K562 (cell line): ENCODE data around the gene SAMD11. TPM values are rescaled to one million over a fixed set of nuclear protein-coding genes. Genes with fewer than 3 reads are reported as not detected.

Experiments
- BCOR ChIP-seq: fragments of 450-650 bp; IDR thresholded peaks from 2 replicates; pipeline ENCODE4 v1.6.1; 2016
- CREB3L1 ChIP-seq: fragments of 450-650 bp; IDR thresholded peaks from 2 replicates; pipeline ENCODE4 v1.6.1; 2014; ENCODE audit warnings: low read depth, mild to moderate bottlenecking, moderate library complexity, borderline replicate concordance
- FOS ChIP-seq: IDR thresholded peaks from 3 replicates; pipeline ENCODE4 v1.6.1; 2011; ENCODE audit not compliant: insufficient read length; ENCODE audit errors: extremely low read depth
- GATAD2B ChIP-seq: fragments of 450-650 bp; IDR thresholded peaks from 2 replicates; pipeline ENCODE4 v1.6.1; 2017; ENCODE audit warnings: mild to moderate bottlenecking, borderline replicate concordance
- HSF4 ChIP-seq: fragments of 250-450 bp; sonication (Bioruptor Pico); IDR thresholded peaks from 2 replicates; pipeline ENCODE4 v2.1.2; 2022; ENCODE audit warnings: mild to moderate bottlenecking, moderate library complexity, borderline replicate concordance
- ILF3 ChIP-seq: fragments of 450-650 bp; IDR thresholded peaks from 2 replicates; pipeline ENCODE4 v1.6.1; 2018; ENCODE audit warnings: antibody characterized with exemption, mild to moderate bottlenecking, moderate library complexity, borderline replicate concordance
- L3MBTL2 ChIP-seq: fragments of 450-650 bp; IDR thresholded peaks from 2 replicates; pipeline ENCODE4 v1.6.1; 2016; ENCODE audit warnings: mild to moderate bottlenecking, moderate library complexity
- NFATC3 ChIP-seq: fragments of 450-650 bp; IDR thresholded peaks from 2 replicates; pipeline ENCODE4 v1.6.1; 2017; ENCODE audit warnings: mild to moderate bottlenecking
- NFIC ChIP-seq: fragments of 450-650 bp; IDR thresholded peaks from 2 replicates; pipeline ENCODE4 v1.6.1; 2017; ENCODE audit warnings: mild to moderate bottlenecking, inconsistent platforms
- NR2C1 ChIP-seq, 2 experiments: fragments of 450-650 bp; IDR thresholded peaks; 2 replicates each; pipeline ENCODE4 v1.6.1; 2017; ENCODE audit warnings: mild to moderate bottlenecking in 2 of 2, antibody characterized with exemption in 1 of 2, inconsistent platforms in 1 of 2, missing compliant biosample characterization in 1 of 2, missing genetic modification characterization in 1 of 2
- PYGO2 ChIP-seq: fragments of 450-650 bp; IDR thresholded peaks from 2 replicates; pipeline ENCODE4 v1.6.1; 2016; ENCODE audit warnings: mild to moderate bottlenecking, missing genetic modification characterization, moderate library complexity, missing compliant biosample characterization
- USF1 ChIP-seq: sonication (generic); formaldehyde crosslinking; IDR thresholded peaks from 2 replicates; pipeline ENCODE4 v1.9.0; 2022; ENCODE audit warnings: mild to moderate bottlenecking, missing genetic modification reagents
- ZBTB49 ChIP-seq: sonication (generic); formaldehyde crosslinking; IDR thresholded peaks from 2 replicates; pipeline ENCODE4 v1.8.0; 2022; ENCODE audit warnings: missing genetic modification reagents, mild to moderate bottlenecking, borderline replicate concordance
- ZNF24 ChIP-seq: fragments of 450-650 bp; IDR thresholded peaks from 2 replicates; pipeline ENCODE4 v1.6.1; 2016
- ZNF280A ChIP-seq: fragments of 450-650 bp; IDR thresholded peaks from 2 replicates; pipeline ENCODE4 v1.6.1; 2018; ENCODE audit warnings: mild to moderate bottlenecking, low read depth; ENCODE audit not compliant: partially characterized antibody
- ZNF444 ChIP-seq: fragments of 250-450 bp; sonication (Bioruptor Pico); IDR thresholded peaks from 2 replicates; pipeline ENCODE4 v1.4.0; 2020; ENCODE audit warnings: mild to moderate bottlenecking, moderate library complexity
- ZNF695 ChIP-seq: fragments of 450-650 bp; formaldehyde crosslinking; IDR thresholded peaks from 2 replicates; pipeline ENCODE4 v1.4.0; 2020; ENCODE audit warnings: mild to moderate bottlenecking, moderate library complexity
- polyA plus RNA-seq, 8 experiments: library from polyadenylated mRNA; depleted of rRNA in 4 of 8; stranded (reverse) in 5 of 8; unstranded in 3 of 8; fragments of >200 nt; fragmentation: Nextera tagmentation in 2 of 8; fragmentation: Illumina TruSeq in 1 of 8; extraction: Ambion mirVana in 2 of 8; extraction: Trizol in 1 of 8; gene quantifications; 2 replicates each; pipeline versions ENCODE4 v1.2.1 to v1.2.3, GENCODE V29; 2011 to 2014; ENCODE audit warnings: inconsistent platforms in 1 of 8, missing spikeins in 1 of 8
- total RNA-seq, 7 experiments: library from RNA; depleted of rRNA in 6 of 7; stranded (reverse); fragments of >200 nt in 6 of 7; fragmentation: Illumina TruSeq in 2 of 7; extraction: Trizol in 2 of 7; gene quantifications; 2 replicates each; pipeline versions ENCODE4 v1.2.1 to v1.2.3, GENCODE V29; 2011 to 2021; ENCODE audit warnings: low replicate concordance in 1 of 7
- TF ChIP-seq, protein P1 (sequence below): fragments of 200-800 bp; sonication (Bioruptor generic); IDR thresholded peaks from 2 replicates; pipeline ENCODE4 v1.6.1; 2017; ENCODE audit warnings: missing genetic modification characterization, missing compliant biosample characterization
- TF ChIP-seq, protein P2 (sequence below): sonication (generic); formaldehyde crosslinking; IDR thresholded peaks from 2 replicates; pipeline ENCODE4 v1.8.0; 2022; ENCODE audit warnings: mild to moderate bottlenecking, missing genetic modification reagents

Gene SAMD11
- total and polyA plus RNA-seq, 9 of the 15 experiments (the other 6 are each of a cell fraction or from before 2014, with no cell fraction given) = 0.07 to 0.82 (median 0.11) TPM; not detected in 2

DNA sequence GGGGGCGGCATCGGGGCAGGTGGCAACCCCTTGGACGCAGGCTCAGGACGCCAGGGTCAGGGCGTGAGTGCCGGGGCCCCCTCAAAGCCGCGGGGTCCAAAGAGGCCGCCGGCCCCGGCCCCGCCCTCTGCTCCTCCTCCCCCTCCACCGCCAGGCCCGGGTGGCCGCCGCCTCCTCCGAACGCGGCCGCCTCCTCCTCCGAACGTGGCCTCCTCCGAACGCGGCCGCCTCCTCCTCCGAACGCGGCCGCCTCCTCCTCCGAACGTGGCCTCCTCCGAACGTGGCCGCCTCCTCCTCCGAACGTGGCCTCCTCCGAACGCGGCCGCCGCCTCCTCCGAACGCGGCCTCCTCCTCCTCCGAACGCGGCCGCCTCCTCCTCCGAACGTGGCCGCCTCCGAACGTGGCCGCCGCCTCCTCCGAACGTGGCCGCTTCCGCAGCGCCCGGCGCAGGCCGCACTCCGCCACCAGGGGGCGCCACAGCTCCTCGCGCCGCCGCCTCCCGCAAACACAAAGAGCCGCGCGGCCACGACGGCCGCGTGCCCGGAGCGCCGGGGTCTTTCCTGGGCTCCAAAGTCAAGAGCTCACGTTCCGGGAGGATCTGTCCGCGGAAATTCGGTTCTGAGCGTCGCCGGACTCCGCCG is 19.3 kb upstream of the SAMD11 start (continued):
- TF ChIP-seq CREB3L1 (peak; percentile 77; the same call in 1 of the 2 replicates), ZNF24 (peak; percentile 61; the same call in 1 of the 2 replicates), L3MBTL2 (peak; percentile 97), ZNF280A (no peak), NR2C1 (IDR thresholded peaks at IDR 0.05) (no peak), NR2C1 (tag; IDR thresholded peaks at IDR 0.05) (no peak), ILF3 (peak; percentile 72; the same call in 1 of the 2 replicates), ZBTB49 (CRISPR knock-in tag) (no peak), USF1 (CRISPR knock-in tag) (no peak; the same call in 1 of the 2 replicates), HSF4 (CRISPR knock-in tag) (no peak), ZNF695 (no peak), ZNF444 (CRISPR knock-in tag) (no peak), GATAD2B (peak; percentile 83), NFATC3 (no peak), PYGO2 (tag) (no peak), FOS (no peak), BCOR (no peak), NFIC (peak; percentile 39; the same call in 1 of the 2 replicates)
- TF ChIP-seq, protein P1, sequence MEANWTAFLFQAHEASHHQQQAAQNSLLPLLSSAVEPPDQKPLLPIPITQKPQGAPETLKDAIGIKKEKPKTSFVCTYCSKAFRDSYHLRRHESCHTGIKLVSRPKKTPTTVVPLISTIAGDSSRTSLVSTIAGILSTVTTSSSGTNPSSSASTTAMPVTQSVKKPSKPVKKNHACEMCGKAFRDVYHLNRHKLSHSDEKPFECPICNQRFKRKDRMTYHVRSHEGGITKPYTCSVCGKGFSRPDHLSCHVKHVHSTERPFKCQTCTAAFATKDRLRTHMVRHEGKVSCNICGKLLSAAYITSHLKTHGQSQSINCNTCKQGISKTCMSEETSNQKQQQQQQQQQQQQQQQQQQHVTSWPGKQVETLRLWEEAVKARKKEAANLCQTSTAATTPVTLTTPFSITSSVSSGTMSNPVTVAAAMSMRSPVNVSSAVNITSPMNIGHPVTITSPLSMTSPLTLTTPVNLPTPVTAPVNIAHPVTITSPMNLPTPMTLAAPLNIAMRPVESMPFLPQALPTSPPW (CRISPR knock-in tag) = peak; percentile 78
- TF ChIP-seq, protein P2, sequence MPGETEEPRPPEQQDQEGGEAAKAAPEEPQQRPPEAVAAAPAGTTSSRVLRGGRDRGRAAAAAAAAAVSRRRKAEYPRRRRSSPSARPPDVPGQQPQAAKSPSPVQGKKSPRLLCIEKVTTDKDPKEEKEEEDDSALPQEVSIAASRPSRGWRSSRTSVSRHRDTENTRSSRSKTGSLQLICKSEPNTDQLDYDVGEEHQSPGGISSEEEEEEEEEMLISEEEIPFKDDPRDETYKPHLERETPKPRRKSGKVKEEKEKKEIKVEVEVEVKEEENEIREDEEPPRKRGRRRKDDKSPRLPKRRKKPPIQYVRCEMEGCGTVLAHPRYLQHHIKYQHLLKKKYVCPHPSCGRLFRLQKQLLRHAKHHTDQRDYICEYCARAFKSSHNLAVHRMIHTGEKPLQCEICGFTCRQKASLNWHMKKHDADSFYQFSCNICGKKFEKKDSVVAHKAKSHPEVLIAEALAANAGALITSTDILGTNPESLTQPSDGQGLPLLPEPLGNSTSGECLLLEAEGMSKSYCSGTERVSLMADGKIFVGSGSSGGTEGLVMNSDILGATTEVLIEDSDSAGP (CRISPR knock-in tag) = no peak; the same call in 1 of the 2 replicates
